GM18868 (cell line): ENCODE measurements around the gene CUL5.

ENCODE experiments used
- ATAC-seq: cut with Tn5 transposase; IDR thresholded peaks from one replicate; pipeline ENCODE4 v1.9.1; 2021; ENCODE audit warnings: mild to moderate bottlenecking, moderate library complexity; ENCODE audit not compliant: unreplicated experiment

The CUL5 gene

DNA sequence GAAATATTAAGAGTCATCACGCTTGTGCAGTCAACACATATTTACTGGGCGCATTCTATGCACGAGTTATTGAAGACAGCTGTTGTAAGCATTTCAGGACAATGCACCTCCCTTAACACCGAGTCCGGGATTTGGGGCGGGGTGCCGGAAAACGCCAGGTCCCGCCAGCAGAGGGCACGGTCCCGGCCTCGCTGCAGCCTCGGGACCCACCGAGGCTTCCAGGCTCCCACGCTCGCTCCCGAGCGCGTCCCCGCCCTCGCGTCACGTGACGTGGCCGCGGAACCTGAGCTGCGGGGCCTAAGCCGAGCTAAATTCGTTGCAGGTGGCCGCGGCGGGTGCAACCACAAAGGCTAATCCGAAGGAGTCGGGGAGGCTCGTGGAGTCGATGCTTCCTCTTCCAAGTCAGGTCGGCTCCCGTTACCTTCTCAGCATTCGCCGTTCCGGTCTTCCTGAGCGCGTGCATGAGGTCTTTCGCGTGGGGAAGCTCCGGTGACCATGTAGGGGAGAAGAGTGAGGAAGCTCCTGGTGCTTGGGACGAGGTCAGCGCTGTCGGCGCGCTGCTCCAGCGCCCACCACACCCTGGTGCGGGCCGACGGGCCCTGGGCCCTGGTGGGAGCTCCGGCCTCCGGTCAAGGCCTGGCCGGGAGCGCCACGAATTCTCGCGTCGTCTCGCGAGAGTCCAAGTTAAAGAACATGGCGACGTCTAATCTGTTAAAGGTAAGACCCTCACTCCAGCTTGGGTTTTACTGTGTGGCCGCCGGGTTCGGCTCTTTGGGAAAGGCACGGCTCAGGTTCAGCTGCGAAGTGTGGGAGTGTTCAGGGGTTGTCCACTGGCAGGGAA lies at the start of gene CUL5:
Gene CUL5, plus strand, starts transcription at position 243 of the 841 bp plus-strand sequence. Its CDS starts 451 bp downstream, at position 694.
- ATAC-seq, result peak; percentile 85

DNA sequence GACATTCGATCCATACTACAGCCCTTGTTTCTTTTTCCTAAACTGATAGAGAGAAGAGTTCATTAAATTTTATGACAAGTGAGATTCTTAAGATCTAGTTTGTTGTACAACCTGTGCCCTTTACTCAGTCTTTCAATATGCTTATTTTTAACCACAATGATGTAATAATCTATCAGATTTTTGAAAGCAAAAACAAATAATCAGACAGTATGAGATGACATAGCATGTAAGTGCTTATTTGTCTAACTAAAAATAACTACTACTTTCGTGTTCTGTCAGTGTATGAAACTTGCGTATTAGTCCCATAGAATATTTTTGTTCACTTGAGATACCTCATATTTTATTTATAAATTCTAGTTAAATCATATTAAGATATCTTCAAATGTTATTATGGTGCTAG lies 47.2 kb upstream of the CUL5 start:
- peak; percentile 57 for ATAC-seq

DNA sequence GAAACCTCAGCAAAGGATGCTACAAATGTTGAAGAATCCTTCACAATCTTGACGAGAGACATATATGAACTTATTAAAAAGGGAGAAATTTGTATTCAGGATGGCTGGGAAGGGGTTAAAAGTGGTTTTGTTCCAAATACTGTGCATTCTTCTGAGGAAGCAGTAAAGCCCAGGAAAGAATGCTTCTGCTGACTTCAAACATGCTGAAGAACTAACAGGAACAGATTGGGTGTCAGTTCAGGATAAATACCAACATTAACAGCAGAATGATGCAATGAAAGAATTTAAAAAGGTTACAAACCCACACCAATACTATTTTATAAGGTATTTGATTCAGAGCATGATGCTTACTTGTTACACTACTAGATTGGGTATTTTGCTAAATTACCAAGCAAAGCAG lies 46.5 kb upstream of the CUL5 start:
- no peak for ATAC-seq

DNA sequence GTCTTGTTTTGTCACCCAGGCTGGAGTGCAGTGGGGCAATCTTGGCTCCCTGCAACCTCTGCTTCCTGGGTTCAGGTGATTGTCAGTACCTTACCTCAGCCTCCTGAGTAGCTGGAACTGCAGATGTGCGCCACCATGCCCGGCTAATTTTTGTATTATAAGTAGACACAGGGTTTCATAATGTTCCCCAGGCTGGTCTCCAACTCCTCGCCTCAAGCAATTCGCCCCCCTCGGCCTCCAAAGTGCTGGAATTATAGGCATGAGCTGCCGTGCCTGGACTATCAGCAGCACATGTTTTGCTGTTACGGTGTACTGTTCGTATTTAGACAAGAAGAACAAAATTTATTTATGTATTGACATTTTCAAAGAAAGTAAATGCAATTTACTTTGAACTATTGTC lies 45.6 kb upstream of the CUL5 start:
- no peak for ATAC-seq

DNA sequence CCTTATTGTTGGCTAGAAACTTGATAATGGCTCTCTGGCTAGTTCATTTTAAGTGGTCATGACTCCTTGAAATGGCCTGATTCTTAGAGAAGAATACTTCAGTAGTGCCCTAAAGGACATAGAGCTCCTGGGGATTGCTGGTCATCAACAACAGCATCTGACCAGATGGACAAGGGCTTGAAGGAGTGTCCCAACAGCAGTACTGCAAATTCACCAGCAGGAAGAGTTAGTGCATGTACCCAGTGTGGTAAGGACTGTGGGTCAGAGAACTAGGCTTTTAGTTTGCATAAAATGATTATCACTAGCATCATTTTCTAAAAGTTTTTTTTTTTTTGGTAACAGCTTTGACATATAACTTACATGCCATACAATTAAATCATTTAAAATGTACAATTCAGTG lies 39.5 kb upstream of the CUL5 start:
- ATAC-seq, result no peak

DNA sequence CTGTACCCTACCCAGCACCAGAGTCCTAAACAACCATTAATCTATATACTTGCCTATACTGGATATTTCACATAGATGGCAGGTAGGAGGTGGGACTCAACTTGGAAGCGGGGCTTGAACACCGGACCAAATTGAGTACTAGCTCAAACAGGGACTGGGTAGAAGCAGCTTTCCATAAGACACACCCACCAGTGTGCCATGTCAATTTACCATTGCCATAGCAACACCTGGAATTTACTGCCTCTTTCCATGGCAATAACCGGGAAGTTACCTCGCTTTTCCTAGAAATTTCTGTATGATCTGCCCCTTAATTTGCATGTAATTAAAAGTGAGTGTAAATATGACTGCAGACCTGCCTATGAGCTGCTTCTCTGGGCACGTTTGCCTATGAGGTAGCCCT lies 38.6 kb upstream of the CUL5 start:
- ATAC-seq, result no peak

DNA sequence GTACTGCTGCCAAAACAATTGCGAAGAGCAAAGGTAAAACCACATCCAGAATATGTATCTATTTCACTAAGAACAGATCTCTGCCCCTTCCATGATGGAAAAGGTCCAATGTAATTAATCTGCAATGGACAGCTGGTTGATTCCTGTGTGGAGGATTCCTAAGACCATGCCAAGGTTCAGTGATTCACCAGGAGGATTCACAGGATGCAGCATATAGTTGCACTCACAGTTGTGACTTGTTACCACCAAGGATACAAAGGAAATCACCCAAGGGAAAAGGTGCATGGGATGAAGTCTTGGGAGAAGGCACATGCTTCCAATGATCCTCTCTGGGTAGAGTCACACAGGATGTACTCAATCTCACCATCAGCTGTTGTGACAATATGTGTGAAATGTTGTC lies 35.1 kb upstream of the CUL5 start:
- no peak for ATAC-seq

DNA sequence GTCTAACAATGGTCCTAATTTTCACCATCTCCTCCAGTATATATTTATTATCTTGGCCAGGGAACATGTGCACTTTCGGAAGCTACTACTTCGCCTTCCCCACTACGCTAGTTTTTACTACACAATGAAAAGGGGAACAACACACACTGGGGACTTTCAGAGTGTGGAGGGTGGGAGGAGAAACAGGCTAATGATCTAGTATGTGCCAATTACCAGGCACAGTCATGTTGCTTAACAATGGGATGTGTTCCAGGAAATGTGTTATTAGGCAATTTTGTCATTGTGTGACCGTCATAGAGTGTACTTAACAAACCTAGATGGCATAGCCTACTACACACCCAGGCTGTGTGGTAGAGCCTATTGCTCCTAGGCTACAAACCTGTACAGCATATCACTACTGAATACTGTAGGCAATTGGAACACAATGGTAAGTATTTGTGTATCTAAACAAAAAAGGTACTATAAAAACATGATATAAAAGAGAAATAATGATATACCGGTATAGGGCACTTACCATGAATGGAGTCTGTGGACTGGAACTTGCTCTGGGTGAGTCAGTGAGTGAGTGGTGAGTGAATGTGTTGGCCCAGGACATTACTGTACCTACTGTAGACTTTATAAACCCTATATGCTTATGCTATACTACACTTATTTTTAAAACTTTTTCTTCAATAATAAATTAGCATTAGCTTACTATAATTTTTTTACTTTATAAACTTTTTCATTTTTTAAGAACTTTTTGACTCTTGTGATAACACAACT lies 20.1 kb upstream of the CUL5 start:
- ATAC-seq, result no peak

DNA sequence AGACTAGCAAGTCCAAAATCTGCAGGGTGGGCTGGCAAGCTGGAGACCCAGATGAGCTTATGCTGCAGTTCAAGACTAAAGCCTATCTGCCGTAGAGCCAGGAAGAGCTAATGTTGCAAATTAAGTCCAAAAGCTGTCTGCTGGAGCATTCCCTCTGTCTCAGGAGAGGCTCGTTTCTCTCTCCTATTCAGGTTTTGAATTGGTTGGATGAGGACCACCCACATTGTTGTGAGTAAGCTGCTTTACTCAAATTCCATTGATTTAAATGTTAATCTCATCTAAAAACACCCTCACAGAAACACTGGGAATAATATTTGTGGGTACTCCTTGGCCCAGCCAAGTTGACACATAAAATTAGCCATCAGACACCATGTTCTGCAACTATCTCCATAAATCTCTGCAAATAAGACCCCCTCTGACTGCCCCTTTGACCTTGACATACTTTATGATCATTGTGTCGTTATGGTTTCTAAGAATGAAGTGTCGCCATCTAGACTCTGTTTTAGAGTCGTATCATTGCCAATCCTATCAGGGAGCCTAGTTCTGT lies 16.8 kb upstream of the CUL5 start:
- ATAC-seq, result no peak

DNA sequence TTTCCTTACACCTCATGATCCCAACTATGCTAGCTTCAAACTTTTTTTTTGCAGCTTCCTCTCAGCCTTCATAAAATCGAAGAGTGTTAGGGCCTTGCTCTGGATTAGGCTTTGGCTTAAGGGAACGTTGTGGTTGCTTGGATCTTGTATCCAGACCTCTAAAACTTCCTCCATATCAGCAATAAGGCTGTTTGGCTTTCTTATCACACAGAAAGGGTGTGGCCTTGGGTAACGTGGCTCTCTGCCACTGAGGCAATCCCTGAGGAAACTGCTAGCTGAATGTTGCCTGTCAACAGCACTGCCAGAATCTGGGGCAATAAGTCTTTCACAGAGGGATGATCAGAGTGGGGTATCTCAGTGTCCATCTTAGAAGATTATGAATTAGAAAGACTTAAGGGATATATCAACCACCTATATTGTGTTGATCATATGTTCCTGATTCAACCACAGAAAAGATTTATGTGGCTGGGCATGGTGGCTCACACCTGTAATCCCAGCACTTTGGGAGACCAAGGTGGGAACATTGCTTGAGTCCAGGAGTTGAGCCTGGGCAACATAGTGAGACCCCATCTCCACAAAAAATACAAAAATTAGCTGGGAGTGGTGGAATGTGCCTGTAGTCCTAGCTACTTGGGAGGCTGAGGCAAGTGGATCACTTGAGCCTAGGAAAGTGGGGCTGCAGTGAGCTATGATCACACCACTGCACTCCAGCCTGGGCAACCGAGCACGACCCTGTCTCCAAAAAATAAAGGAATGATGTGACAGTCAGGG lies 12.5 kb upstream of the CUL5 start:
- no peak for ATAC-seq

DNA sequence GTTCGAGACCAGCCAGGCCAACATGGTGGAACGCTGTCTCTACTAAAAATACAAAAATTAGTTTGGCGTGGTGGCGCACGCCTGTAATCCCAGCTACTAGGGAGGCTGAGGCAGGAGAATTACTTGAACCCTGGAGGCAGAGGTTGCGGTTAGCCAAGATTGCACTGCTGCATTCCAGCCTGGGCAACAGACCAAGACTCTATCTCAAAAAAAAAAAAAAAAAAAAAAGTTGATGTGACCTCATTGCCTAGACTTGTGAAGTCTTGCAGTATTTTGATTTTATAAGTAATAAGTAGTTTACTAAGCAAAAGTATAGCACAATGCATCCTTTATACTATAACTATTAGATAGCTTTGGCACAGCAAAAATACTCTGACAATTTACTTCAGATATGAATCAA lies 9.9 kb upstream of the CUL5 start:
- no peak for ATAC-seq

DNA sequence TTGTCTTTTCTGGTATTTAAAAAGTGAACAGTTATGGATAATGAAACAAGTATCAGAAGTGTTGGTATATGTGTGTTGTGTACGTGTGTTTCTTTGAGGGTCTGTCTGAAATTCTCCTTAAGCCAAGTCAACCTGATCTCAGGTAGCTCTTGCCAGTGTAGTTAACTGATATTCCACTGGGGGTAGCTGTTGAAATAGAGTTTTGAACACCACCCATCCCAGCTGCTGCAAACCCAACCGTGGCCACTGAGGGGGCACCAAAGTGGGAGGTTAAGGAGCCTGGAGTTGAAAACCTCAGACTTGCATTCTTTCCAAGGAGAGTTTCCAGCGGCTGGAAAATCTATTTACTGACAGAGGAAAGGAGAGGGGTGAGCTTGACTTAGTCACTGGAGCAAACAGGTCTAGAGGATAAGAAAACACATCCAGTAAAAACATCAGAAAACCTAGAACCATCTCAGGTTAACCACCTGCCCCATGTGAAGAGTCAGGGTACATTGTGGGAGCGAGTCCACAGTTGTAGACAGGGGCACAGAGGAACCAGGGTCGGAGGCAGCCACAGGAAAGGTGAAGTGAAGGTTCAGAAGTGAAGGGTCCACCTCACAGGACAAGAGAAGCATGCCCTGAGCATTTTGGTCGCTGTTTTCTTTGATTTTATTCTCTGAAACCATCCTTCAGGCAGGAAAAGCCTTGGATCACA lies 8.8 kb upstream of the CUL5 start:
- peak; percentile 98 for ATAC-seq

DNA sequence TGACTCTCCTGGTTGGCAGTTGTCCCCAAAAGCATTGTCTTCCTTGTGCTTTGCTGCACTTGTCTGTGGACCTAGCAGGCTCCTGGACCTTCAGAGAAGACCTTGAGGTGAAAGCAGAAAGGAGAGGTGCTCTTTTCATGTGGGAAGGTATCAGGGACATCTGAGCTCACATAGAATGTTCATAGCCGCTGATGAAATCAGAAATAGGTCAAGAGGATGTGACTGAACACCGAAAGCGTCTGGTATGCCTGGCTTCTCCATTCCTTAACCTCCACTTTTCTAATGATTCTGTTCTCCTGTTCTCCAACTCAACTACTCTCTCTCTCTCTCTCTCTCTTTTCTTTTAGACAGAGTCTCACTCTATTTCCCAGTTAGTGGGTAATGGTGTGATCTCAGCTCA lies 6.2 kb upstream of the CUL5 start:
- no peak for ATAC-seq

DNA sequence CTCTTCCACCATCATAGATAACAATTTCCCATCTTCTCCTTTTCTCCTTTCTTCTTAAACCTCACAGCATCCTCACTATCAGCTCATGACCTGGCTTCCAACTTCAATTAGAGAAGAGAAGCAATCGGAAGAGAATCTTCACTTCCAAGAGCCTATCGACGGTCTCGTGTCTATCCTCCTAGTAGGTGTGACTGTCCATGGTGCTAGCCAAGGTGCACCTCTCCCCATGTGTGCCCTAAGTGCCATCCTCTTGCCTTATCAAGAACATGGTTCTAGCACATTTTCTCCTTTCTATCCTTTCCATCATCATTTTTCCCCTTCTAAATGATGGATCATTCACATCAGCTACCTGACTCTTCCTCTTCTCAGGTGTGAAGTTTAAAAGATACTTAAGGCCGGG lies 5.1 kb upstream of the CUL5 start:
- ATAC-seq, result no peak

DNA sequence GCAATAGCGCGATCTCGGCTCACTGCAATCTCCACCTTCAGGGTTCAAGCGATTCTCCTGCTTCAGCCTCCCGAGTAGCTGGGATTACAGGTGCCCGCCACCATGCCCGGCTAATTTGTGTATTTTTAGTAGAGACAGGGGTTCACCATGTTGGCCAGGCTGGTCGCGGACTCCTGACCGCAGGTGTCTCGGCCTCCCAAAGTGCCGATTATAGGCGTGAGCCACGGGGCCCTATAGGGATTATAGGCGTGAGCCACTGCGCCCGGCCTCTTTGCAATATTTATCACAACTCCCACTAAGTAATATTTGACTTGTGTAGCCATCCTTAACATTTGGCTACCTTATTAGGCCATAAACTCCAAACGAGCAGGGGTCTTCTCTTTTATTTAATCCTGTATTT lies 879 bp upstream of the CUL5 start:
- ATAC-seq, result no peak

DNA sequence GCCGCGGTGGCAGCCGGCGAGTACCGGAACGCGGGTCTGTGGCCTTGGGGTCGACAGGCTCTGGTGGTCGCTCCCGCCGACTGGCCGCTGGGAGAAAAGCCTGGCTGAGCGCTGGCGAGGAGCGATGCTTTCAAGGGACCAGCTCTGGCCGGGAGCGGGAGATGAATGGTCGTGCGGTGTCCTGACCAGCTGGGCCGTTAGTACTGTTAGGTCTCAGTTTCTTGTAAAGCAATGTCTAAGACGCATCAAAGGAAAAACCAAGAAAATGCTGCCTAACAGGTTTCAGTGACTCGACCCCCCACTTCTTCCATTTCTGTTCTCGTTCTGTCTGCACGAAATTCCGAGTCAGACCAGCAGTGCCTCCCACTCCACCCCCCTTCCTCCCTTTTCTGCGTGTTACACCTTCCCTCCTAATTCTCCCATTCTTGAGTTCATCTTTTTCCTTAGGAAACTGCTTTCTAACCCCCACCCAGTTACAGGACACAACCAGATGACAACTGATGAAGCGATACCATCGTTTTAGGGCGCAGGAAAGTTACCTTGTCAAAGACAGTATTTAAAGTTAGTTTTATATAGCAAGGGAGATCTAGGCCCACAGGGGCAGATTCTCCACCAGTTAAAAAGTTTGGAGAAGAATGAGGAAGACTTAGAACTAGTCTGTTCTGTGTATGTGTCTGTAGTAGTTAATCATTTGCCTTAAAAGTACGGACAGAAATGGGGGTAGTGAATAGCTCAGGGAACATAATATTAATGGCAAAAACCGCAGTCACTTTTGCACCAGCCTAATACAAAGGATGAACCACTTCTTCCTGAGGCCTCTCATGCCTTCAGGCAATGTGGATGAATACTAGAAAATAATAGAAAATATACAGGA lies 1.0 kb downstream of the CUL5 start:
- peak; percentile 3 for ATAC-seq

DNA sequence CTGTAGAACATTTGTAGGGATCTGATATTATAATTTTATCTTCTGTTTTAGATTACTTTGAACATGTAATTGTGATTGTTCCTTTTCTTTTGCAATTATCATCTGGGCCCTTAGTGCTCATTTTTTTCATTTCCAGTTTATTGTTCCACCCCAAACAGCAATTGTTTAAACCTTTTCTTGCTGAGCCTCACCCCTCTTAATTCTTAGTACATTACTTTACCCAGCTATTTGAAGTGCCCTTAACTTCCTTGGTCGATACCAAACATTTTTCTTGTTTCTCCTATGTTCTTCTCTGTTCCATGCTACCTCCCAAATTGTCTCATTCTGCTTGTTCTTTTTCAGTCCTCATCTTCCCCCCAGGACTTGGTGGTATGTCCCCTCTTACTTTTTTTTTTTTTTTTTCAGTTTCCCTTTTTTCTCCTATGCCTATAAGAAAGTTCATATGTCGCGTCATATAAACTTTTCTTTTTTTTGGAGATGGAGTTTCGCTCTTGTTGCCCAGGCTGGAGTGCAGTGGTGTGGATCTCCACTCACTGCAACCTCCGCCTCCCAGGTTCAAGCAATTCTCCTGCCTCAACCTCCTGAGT lies 3.5 kb downstream of the CUL5 start:
- ATAC-seq, result no peak

DNA sequence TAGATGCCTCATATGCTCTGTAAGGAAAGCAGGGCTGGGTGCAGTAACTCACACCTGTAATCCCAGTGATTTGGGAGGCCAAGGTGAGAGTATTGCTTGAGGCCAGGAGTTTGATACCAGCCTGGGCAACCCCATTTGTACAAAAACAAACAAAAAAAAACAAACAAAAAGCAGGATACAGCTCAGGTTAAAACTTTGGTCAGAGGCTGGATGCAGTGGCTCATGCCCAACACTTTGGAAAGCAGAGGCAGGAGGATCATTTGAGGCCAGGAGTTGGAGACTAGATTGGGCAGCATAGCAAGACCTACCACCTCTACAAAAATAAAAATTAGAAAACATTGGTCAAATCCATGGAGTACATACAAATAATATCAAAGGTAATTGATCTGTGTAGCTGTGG lies 7.9 kb downstream of the CUL5 start:
- ATAC-seq, result no peak

DNA sequence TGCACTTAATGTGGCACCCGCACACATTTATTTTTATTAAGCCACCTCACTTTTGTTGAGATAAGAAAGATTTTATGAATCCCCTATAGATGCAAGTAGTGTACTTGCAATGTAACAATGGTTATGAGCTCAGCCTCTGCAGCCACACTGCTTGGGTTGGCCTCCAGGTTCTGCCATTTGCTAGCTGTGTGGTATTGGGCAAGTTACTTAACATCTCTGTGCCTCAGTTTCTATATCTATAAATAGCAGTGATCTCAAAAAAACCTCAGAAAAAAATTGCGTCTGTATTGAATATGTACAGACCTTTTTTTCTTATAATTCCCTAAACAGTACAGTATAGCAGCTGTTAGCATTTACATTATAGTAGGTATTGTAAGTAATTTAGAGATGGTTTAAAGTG lies 10.0 kb downstream of the CUL5 start:
- ATAC-seq, result no peak
